Stomach (tissue), 9 donors: ENCODE measurements around the gene LHB. TPM values are rescaled to one million over a fixed set of nuclear protein-coding genes. Genes with fewer than 3 reads are reported as not detected.

ENCODE experiments used
- DNase-seq, 2 donors: peaks; one replicate each; pipeline versions ENCODE4 v3.0.0 to v3.0.0-alpha.2; 2013 to 2019
- H3K27ac ChIP-seq, 5 donors: fragments of 200-600 bp in 4 of 5; sonication (generic) in 4 of 5; one replicate each; pipeline ENCODE4 v1.5.1; 2013 to 2019; ENCODE audit warnings: mild to moderate bottlenecking in 1 of 5, moderate library complexity in 1 of 5
- H3K27me3 ChIP-seq, 3 donors: fragments of 200-600 bp; sonication (generic); one replicate each; pipeline ENCODE4 v1.5.1; 2017 to 2019; ENCODE audit warnings: mixed run types in 1 of 3
- H3K36me3 ChIP-seq, 4 donors: fragments of 200-600 bp; sonication (generic); 1 replicate in 3 of 4; 2 replicates in 1 of 4; pipeline ENCODE4 v1.5.1; 2016 to 2019
- H3K4me1 ChIP-seq, 4 donors: fragments of 200-600 bp; sonication (generic); one replicate each; pipeline ENCODE4 v1.5.1; 2016 to 2019
- H3K4me3 ChIP-seq, 4 donors: fragments of 200-600 bp; sonication (generic) in 3 of 4; one replicate each; pipeline ENCODE4 v1.5.1; 2016 to 2019; ENCODE audit warnings: mild to moderate bottlenecking in 1 of 4
- H3K9me3 ChIP-seq, 4 donors: fragments of 200-600 bp; sonication (generic); one replicate each; pipeline ENCODE4 v1.5.1; 2016 to 2019
- EP300 ChIP-seq: sonication (generic); formaldehyde crosslinking; IDR thresholded peaks from one replicate; pipeline ENCODE4 v1.6.1; 2017; ENCODE audit warnings: antibody characterized with exemption
- POLR2A ChIP-seq, 4 donors: fragments of 450-650 bp; IDR thresholded peaks; one replicate each; pipeline ENCODE4 v1.6.1; 2016; ENCODE audit warnings: antibody characterized with exemption in 4 of 4, control low read depth in 2 of 4, mild to moderate bottlenecking in 1 of 4, moderate library complexity in 1 of 4
- POLR2AphosphoS5 ChIP-seq, 3 donors: sonication (generic); formaldehyde crosslinking; IDR thresholded peaks; one replicate each; pipeline ENCODE4 v1.6.1; 2016; ENCODE audit warnings: antibody characterized with exemption in 3 of 3
- WGBS, 5 donors: extraction: QIAGEN DNeasy Blood & Tissue Kit in 3 of 5; methylation state at CpG; one replicate each; pipeline versions ENCODE4 v1.1.5 to v1.1.7; 2013 to 2018; 5-methylcytosine and 5-hydroxymethylcytosine counted together
- intact Hi-C: fragments of 100-400 bp; cut with DNase I; formaldehyde crosslinking; loops from one replicate; pipeline ENCODE4 v1.15.1; 2023; ENCODE audit warnings: low total_unique reads
- polyA plus RNA-seq, 3 donors: library from polyadenylated mRNA; stranded (reverse); fragments of 200-250 nt; gene quantifications; one replicate each; pipeline ENCODE4 v1.2.3, GENCODE V29; 2013
- small RNA-seq, 4 donors: library from RNA; depleted of rRNA; stranded (forward); fragments of <200 nt; gene quantifications; one replicate each; pipeline ENCODE3, GENCODE V24; 2016
- total RNA-seq, 5 donors: library from RNA; depleted of rRNA; stranded (reverse); fragments of >200 nt; gene quantifications; one replicate each; pipeline versions ENCODE4 v1.1.0 to v1.2.3, GENCODE V29; 2014 to 2016
- TF ChIP-seq, protein P1 (sequence below), 7 experiments: fragments of 450-650 bp in 4 of 7; fragments of 200-600 bp in 3 of 7; sonication (generic) in 3 of 7; IDR thresholded peaks; one replicate each; pipeline ENCODE4 v1.5.1; 2016 to 2019; ENCODE audit warnings: antibody characterized with exemption in 7 of 7, control low read depth in 2 of 7, mild to moderate bottlenecking in 1 of 7
- donor health status: healthy with polysubstance abuse.
- donor health status: Bipolar disorder and iron deficiency.
- donor health status: healthy.

LHB gene
- total and polyA plus RNA-seq, 8 donors = 3.8 to 45.8 (median 24.4) TPM; not detected in 4

DNA sequence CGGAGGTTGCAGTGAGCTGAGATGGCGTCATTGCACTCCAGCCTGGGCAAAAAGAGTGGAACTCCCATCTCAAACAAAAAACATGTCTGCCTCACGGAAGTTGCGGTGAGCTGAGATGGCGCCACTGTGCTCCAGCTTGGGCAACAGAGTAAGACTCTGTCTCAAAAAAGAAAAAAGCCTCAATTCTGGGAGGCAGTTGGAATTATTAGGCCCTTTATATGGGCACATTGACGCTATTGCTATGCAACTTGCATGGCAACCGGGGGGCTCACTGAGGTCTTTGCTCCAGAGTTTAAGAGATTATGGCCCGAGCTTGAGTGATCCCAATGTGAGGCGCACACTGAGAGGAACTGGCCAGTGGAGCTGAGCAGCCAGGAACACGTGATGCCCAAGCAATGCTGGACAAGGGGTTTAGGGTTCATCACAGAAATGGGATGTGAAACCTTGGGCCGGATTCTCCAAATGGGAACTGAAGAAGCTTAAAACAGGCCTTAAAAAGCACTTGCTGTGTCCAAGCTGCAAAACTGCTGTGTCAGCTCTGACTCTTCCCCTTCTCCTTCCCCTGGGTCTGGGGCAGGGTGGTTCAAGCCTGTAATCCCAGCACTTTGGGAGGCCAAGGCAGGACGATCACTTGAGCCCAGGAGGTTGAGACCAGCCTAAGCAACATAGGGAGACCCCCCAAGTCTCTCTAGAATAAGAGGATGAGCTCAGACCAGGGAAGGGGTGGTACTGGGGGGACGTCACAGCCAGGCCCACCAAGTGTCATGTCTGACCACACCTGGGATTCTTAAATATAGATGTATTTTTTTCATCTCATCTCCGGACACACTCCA is 49.3 kb downstream of the LHB start:
- intact Hi-C loops = no loop called here
- Histone ChIP-seq H3K27me3 (no peaks in the 10 kb centered on the region), H3K36me3 (peaks cover 31 to 64% (median 61%) of the 10 kb centered on the region in 4 donors), H3K4me1 (peaks cover 33 to 77% (median 56%) of the 10 kb centered on the region in 4 donors), H3K27ac (peak overlapping the region; percentile 5 to 97 (median 94)), H3K9me3 (no peaks in the 10 kb centered on the region), H3K4me3 (peak overlapping the region; percentile 77 to 98 (median 90))
- peak in 1 of 2 donors; percentile 67 for DNase-seq
- TF ChIP-seq, protein P1, sequence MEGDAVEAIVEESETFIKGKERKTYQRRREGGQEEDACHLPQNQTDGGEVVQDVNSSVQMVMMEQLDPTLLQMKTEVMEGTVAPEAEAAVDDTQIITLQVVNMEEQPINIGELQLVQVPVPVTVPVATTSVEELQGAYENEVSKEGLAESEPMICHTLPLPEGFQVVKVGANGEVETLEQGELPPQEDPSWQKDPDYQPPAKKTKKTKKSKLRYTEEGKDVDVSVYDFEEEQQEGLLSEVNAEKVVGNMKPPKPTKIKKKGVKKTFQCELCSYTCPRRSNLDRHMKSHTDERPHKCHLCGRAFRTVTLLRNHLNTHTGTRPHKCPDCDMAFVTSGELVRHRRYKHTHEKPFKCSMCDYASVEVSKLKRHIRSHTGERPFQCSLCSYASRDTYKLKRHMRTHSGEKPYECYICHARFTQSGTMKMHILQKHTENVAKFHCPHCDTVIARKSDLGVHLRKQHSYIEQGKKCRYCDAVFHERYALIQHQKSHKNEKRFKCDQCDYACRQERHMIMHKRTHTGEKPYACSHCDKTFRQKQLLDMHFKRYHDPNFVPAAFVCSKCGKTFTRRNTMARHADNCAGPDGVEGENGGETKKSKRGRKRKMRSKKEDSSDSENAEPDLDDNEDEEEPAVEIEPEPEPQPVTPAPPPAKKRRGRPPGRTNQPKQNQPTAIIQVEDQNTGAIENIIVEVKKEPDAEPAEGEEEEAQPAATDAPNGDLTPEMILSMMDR (IDR thresholded peaks at IDR 0.05) = no peak
- TF ChIP-seq POLR2AphosphoS5 (IDR thresholded peaks at IDR 0.05) (peak in 2 of 3 donors; percentile 36 to 51), EP300 (no peak), POLR2A (IDR thresholded peaks at IDR 0.05) (no peak)
- 73 to 77% (median 76%) methylated on average over 14 of the region's 14 CpGs for WGBS, 5 donors

DNA sequence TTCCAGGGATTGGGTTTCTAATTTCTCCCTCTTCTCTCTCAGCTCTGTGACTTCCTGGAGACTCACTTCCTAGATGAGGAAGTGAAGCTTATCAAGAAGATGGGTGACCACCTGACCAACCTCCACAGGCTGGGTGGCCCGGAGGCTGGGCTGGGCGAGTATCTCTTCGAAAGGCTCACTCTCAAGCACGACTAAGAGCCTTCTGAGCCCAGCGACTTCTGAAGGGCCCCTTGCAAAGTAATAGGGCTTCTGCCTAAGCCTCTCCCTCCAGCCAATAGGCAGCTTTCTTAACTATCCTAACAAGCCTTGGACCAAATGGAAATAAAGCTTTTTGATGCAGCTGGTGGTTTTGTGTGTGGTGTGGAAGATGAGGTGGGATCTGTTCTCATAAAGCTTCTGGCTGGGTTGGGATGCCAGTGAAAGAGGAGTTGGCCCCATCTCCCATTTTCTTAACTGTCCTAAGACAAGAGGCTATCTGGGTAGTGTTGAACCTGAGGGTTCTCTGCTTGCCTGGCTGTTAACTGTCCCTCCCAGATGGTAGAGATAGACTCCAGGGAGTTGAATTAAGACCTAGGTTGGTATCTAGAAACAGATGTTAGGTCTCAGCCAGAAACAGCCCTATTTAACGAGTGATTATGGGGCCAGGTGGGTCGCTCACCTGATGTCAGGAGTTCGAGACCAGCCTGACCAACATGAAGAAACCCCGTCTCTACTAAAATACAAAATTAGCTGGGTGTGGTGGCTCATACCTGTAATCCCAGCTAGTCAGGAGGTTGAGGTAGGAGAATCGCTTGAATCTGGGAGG is 50.1 kb downstream of the LHB start:
- Histone ChIP-seq H3K27me3 (no peaks in the 10 kb centered on the region), H3K4me1 (peaks cover 42 to 85% (median 64%) of the 10 kb centered on the region in 4 donors), H3K36me3 (peaks cover 31 to 56% (median 53%) of the 10 kb centered on the region in 4 donors), H3K27ac (peak overlapping the region; percentile 93 to 97 (median 96)), H3K9me3 (no peaks in the 10 kb centered on the region), H3K4me3 (peak overlapping the region; percentile 77 to 98 (median 90))
- WGBS, 5 donors = 67 to 76% (median 71%) methylated on average over 10 of the region's 10 CpGs
- TF ChIP-seq, protein P1 (IDR thresholded peaks at IDR 0.05) = no peak
- TF ChIP-seq EP300 = no peak
- no peak for TF ChIP-seq POLR2AphosphoS5 (IDR thresholded peaks at IDR 0.05)
- TF ChIP-seq POLR2A (IDR thresholded peaks at IDR 0.05) = peak in 1 of 4 donors; percentile 5
- DNase-seq = no peak
- intact Hi-C loops = no loop called here

Small RNA genes within 50 kb of the gene (small RNA-seq; reads per million reads assigned to genes)
- gene MIR6798 = 0 to 0.23 (median 0.10) reads per million in 4 donors

Other genes starting within 250 kb of the LHB start
- 100 to 1,000 TPM in 1 of 5 donors, 10 to 100 TPM in 4; 22.0 to 320 (median 23.9) TPM for gene BCAT2, start 206.1 kb downstream of the LHB start, total RNA-seq
- 10 to 100 TPM; 65.8 to 74.5 (median 68.5) TPM for gene BCAT2, start 206.1 kb downstream of the LHB start, polyA plus RNA-seq
- 10 to 100 TPM in 2 of 5 donors, 1 to 10 TPM in 2, not detected in 1; 2.8 to 41.4 (median 17.3) TPM for gene HSD17B14, start 180.6 kb downstream of the LHB start, total RNA-seq
- 1 to 10 TPM; 5.4 to 9.8 (median 9.4) TPM for gene HSD17B14, start 180.6 kb downstream of the LHB start, polyA plus RNA-seq
- 10 to 100 TPM in 2 of 5 donors, 1 to 10 TPM in 3; 1.7 to 35.6 (median 4.8) TPM for gene PLEKHA4, start 148.5 kb downstream of the LHB start, total RNA-seq
- gene PLEKHA4, start 148.5 kb downstream of the LHB start, polyA plus RNA-seq = 10 to 100 TPM; 30.1 to 85.0 (median 75.3) TPM
- 100 to 1,000 TPM in 1 of 5 donors, 10 to 100 TPM in 4; 14.6 to 107 (median 35.1) TPM for gene PPP1R15A, start 144.7 kb downstream of the LHB start, total RNA-seq
- gene PPP1R15A, start 144.7 kb downstream of the LHB start, polyA plus RNA-seq = 10 to 100 TPM; 34.6 to 59.8 (median 37.1) TPM
- 1 to 10 TPM in 2 of 5 donors, not detected in 3; 1.2 to 1.3 TPM for gene TULP2, start 118.3 kb downstream of the LHB start, total RNA-seq
- gene TULP2, start 118.3 kb downstream of the LHB start, polyA plus RNA-seq = not detected
- 100 to 1,000 TPM; 117 to 503 (median 135) TPM for gene NUCB1, start 116.8 kb downstream of the LHB start, total RNA-seq
- gene NUCB1, start 116.8 kb downstream of the LHB start, polyA plus RNA-seq = 100 to 1,000 TPM in 1 of 3 donors, 10 to 100 TPM in 2; 68.9 to 118 (median 91.5) TPM
- under 1 TPM in 1 of 5 donors, not detected in 4; 0.89 TPM for gene DHDH, start 83.4 kb downstream of the LHB start, total RNA-seq
- gene DHDH, start 83.4 kb downstream of the LHB start, polyA plus RNA-seq = 1 to 10 TPM in 1 of 3 donors, under 1 TPM in 1, not detected in 1; 0.93 to 1.2 TPM
- 100 to 1,000 TPM in 1 of 5 donors, 10 to 100 TPM in 4; 12.1 to 121 (median 20.2) TPM for gene BAX, start 62.2 kb downstream of the LHB start, total RNA-seq
- gene BAX, start 62.2 kb downstream of the LHB start, polyA plus RNA-seq = 10 to 100 TPM; 61.6 to 85.3 (median 77.6) TPM
- 1,000 to 10,000 TPM; 1,292 to 4,272 (median 3,457) TPM for gene FTL, start 51.8 kb downstream of the LHB start, total RNA-seq
- 1,000 to 10,000 TPM; 3,915 to 8,824 (median 7,571) TPM for gene FTL, start 51.8 kb downstream of the LHB start, polyA plus RNA-seq
- gene GYS1, start 23.8 kb downstream of the LHB start, total RNA-seq = 10 to 100 TPM; 13.0 to 63.6 (median 46.4) TPM
- gene GYS1, start 23.8 kb downstream of the LHB start, polyA plus RNA-seq = 10 to 100 TPM; 13.0 to 25.5 (median 15.5) TPM
- gene RUVBL2, start 23.2 kb downstream of the LHB start, total RNA-seq = 10 to 100 TPM in 4 of 5 donors, under 1 TPM in 1; 0.58 to 96.0 (median 59.1) TPM
- 10 to 100 TPM; 55.3 to 69.2 (median 63.3) TPM for gene RUVBL2, start 23.2 kb downstream of the LHB start, polyA plus RNA-seq
- not detected for gene CGB3, start 7.2 kb upstream of the LHB start, total RNA-seq
- gene CGB3, start 7.2 kb upstream of the LHB start, polyA plus RNA-seq = not detected
- not detected for gene CGB2, start 14.8 kb upstream of the LHB start, total RNA-seq
- gene CGB2, start 14.8 kb upstream of the LHB start, polyA plus RNA-seq = not detected
- not detected for gene CGB1, start 19.8 kb upstream of the LHB start, total RNA-seq
- gene CGB1, start 19.8 kb upstream of the LHB start, polyA plus RNA-seq = not detected
- not detected for gene CGB5, start 26.8 kb upstream of the LHB start, total RNA-seq
- gene CGB5, start 26.8 kb upstream of the LHB start, polyA plus RNA-seq = not detected
- not detected for gene CGB8, start 32.0 kb upstream of the LHB start, total RNA-seq
- not detected for gene CGB8, start 32.0 kb upstream of the LHB start, polyA plus RNA-seq
- not detected for gene CGB7, start 40.7 kb upstream of the LHB start, total RNA-seq
- 1 to 10 TPM in 1 of 3 donors, not detected in 2; 3.8 TPM for gene CGB7, start 40.7 kb upstream of the LHB start, polyA plus RNA-seq
- gene NTF4, start 47.7 kb upstream of the LHB start, total RNA-seq = not detected
- 10 to 100 TPM in 1 of 3 donors, not detected in 2; 17.5 TPM for gene NTF4, start 47.7 kb upstream of the LHB start, polyA plus RNA-seq
- gene KCNA7, start 55.6 kb upstream of the LHB start, total RNA-seq = not detected
- not detected for gene KCNA7, start 55.6 kb upstream of the LHB start, polyA plus RNA-seq
- gene SNRNP70, start 68.4 kb upstream of the LHB start, total RNA-seq = 1,000 to 10,000 TPM in 1 of 5 donors, 100 to 1,000 TPM in 4; 163 to 3,365 (median 235) TPM
- 100 to 1,000 TPM; 170 to 258 (median 192) TPM for gene SNRNP70, start 68.4 kb upstream of the LHB start, polyA plus RNA-seq
- 100 to 1,000 TPM in 1 of 5 donors, 10 to 100 TPM in 2, 1 to 10 TPM in 1, not detected in 1; 5.5 to 118 (median 30.5) TPM for gene LIN7B, start 97.3 kb upstream of the LHB start, total RNA-seq
- 10 to 100 TPM in 2 of 3 donors, 1 to 10 TPM in 1; 4.0 to 18.1 (median 11.5) TPM for gene LIN7B, start 97.3 kb upstream of the LHB start, polyA plus RNA-seq
- gene C19orf73, start 102.1 kb upstream of the LHB start, total RNA-seq = not detected
- gene C19orf73, start 102.1 kb upstream of the LHB start, polyA plus RNA-seq = 1 to 10 TPM; 3.4 to 4.2 (median 3.7) TPM
- 10 to 100 TPM in 1 of 5 donors, 1 to 10 TPM in 3, under 1 TPM in 1; 0.45 to 12.7 (median 4.2) TPM for gene PPFIA3, start 102.5 kb upstream of the LHB start, total RNA-seq
- 10 to 100 TPM in 1 of 3 donors, 1 to 10 TPM in 2; 7.2 to 19.7 (median 9.7) TPM for gene PPFIA3, start 102.5 kb upstream of the LHB start, polyA plus RNA-seq
- gene HRC, start 138.3 kb upstream of the LHB start, total RNA-seq = 1 to 10 TPM in 2 of 5 donors, not detected in 3; 1.7 to 8.1 TPM
- gene HRC, start 138.3 kb upstream of the LHB start, polyA plus RNA-seq = under 1 TPM; 0.44 to 0.83 (median 0.61) TPM
- gene TRPM4, start 140.7 kb upstream of the LHB start, total RNA-seq = 1,000 to 10,000 TPM in 1 of 5 donors, 100 to 1,000 TPM in 3, 10 to 100 TPM in 1; 29.0 to 1,449 (median 158) TPM
- 10 to 100 TPM; 11.8 to 34.3 (median 26.6) TPM for gene TRPM4, start 140.7 kb upstream of the LHB start, polyA plus RNA-seq